ENCODE data around the gene RNMT. TPM values are rescaled to one million over a fixed set of nuclear protein-coding genes. Genes with fewer than 3 reads are reported as not detected.
"Not testable (repeated sequence)": the region's sequence is repeated elsewhere in the genome, so short reads cannot be mapped to it uniquely, and the experiment has no call there.

The RNMT gene
- total RNA-seq (10 to 100 TPM; 25.3 to 30.2 TPM), polyA plus RNA-seq (1 to 10 TPM; 6.1 to 8.7 TPM)
- long read RNA-seq, donor 1, full-length matches to known transcripts = 6 of 22 reads
- long read RNA-seq, donor 1, partial matches to known transcripts = 11 of 22 reads
- long read RNA-seq, donor 1, other reads (novel, unspliced or antisense) = 5 of 22 reads
- long read RNA-seq, donor 2, full-length matches to known transcripts = 2 of 8 reads
- long read RNA-seq, donor 2, partial matches to known transcripts = 1 of 8 reads
- long read RNA-seq, donor 2, other reads (novel, unspliced or antisense) = 5 of 8 reads

DNA sequence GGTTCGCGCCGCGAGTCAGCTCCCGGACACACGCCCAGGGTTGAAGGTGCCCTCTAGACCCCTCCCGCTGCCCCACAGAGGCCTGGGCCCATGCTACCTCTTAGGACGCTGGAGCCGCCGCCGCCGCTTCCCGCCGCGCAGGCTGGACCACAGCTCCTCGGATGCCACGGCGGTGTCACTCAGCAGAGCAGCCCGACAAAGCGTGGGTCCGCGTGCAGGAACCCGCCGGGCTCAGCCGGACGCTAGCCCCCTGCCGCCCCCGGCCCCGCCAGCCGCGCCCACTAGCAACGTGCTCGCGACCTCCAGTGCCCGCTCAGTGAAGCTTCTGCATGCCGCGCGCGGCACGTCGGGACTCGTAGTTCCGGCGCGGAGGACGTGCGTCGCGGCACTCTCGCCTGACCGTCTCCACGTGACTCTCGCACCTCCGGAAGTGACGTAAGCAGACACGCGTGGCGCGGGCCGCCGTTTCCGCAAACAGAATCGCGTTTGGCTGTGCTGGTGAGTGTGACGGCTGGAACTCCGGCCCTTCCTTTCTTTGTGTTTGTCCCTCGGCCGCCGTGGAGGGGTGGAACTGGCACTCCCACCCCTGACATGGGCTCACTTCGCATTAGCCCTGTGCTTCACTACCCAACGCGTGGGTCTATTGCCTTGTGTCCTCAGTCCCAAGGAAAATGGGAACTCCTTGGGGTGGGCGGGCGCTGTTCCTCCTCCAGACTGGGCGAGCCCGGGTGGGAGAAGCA lies at the start of gene RNMT, which contains the start of gene FAM210A:
RNMT (plus strand) TSS at position 442 of the 740 bp plus-strand sequence. CDS start 4,845 bp downstream, outside the sequence.
FAM210A (minus strand) TSS at position 327 of the 740 bp plus-strand sequence. CDS start 44,481 bp downstream, outside the sequence.
- DNase-seq = peak; percentile 98 to 99
- intact Hi-C loops (cut with DNase I) = loop anchor here in 1 of 2 donors (5.0 to 10.0 kb wide), 4 partner anchors 39 to 509 kb away; partner anchors contain the start of gene LDLRAD4
- WGBS, 2 donors = 0% methylated on average over 65 to 76 of the region's 76 CpGs
- H3K36me3 ChIP-seq (ENCODE audit: control insufficient read depth in 1 of 2, insufficient read depth in 2 of 2, low read length in 1 of 2) = no peaks in the 10 kb centered on the region
- ATAC-seq (ENCODE audit: low FRiP score) = peak; percentile 99
- peak within 1 kb of the TSS; percentile 71 to 90 for H3K4me3 ChIP-seq (ENCODE audit: low read length in 2 of 2)
- no peaks in the 10 kb centered on the region for H3K9me3 ChIP-seq (ENCODE audit: control insufficient read depth, low read length)
- H3K27ac ChIP-seq (ENCODE audit: low read depth in 1 of 2, low read length in 2 of 2) = peak within 1 kb of the TSS; percentile 49 to 84
- no peaks in the 10 kb centered on the region for H3K27me3 ChIP-seq (ENCODE audit: control insufficient read depth in 1 of 2, insufficient read depth in 2 of 2, low read length in 1 of 2)
- H3K4me1 ChIP-seq (ENCODE audit: control insufficient read depth in 1 of 2, insufficient read depth in 2 of 2, low read length in 2 of 2) = peaks cover 0 to 3% of the 10 kb centered on the region in 2 donors

DNA sequence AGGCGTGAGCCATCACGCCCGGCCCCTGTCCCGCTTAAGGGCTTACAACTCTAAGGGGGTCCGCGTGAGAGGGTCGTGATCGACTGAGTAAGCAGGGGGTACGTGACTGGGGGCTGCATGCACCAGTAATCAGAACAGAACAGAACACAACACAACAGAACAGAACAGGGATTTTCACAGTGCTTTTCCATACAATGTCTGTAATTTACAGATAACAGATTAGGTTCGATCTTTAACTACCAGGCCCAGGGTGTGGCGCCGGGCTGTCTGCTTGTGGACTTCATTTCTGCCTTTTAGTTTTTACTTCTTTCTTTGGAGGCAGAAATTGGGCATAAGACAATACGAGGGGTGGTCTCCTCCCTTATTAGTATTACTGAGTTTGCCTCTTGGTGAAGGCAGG lies 49.1 kb upstream of the RNMT start:
- H3K9me3 ChIP-seq (ENCODE audit: control insufficient read depth, low read length); H3K36me3 ChIP-seq (ENCODE audit: control insufficient read depth in 1 of 2, insufficient read depth in 2 of 2, low read length in 1 of 2); H3K27me3 ChIP-seq (ENCODE audit: control insufficient read depth in 1 of 2, insufficient read depth in 2 of 2, low read length in 1 of 2); ATAC-seq (ENCODE audit: low FRiP score); intact Hi-C loops (cut with DNase I); H3K27ac ChIP-seq (ENCODE audit: low read depth in 1 of 2, low read length in 2 of 2); H3K4me3 ChIP-seq (ENCODE audit: low read length in 2 of 2); H3K4me1 ChIP-seq (ENCODE audit: control insufficient read depth in 1 of 2, insufficient read depth in 2 of 2, low read length in 2 of 2); DNase-seq: not testable (repeated sequence)
- WGBS, 2 donors = 96 to 98% methylated on average over 13 of the region's 13 CpGs

GRCh38 chr18:13680612-13681011 lies 45.9 kb upstream of the RNMT start:
- no peak for ATAC-seq (ENCODE audit: low FRiP score)
- no peak for DNase-seq
- intact Hi-C loops (cut with DNase I) = no loop called here
- peaks cover 3% of the 10 kb centered on the region in 2 donors for H3K4me1 ChIP-seq (ENCODE audit: control insufficient read depth in 1 of 2, insufficient read depth in 2 of 2, low read length in 2 of 2)
- no peaks in the 10 kb centered on the region for H3K27me3 ChIP-seq (ENCODE audit: control insufficient read depth in 1 of 2, insufficient read depth in 2 of 2, low read length in 1 of 2)
- H3K9me3 ChIP-seq (ENCODE audit: control insufficient read depth, low read length) = no peaks in the 10 kb centered on the region
- no peak overlapping the region for H3K4me3 ChIP-seq (ENCODE audit: low read length in 2 of 2)
- H3K27ac ChIP-seq (ENCODE audit: low read depth in 1 of 2, low read length in 2 of 2) = no peak overlapping the region
- WGBS, 2 donors = 38 to 52% methylated on average over 5 of the region's 5 CpGs
- no peaks in the 10 kb centered on the region for H3K36me3 ChIP-seq (ENCODE audit: control insufficient read depth in 1 of 2, insufficient read depth in 2 of 2, low read length in 1 of 2)

GRCh38 chr18:13681701-13682100 lies 44.8 kb upstream of the RNMT start:
- Histone ChIP-seq H3K4me1 (ENCODE audit: control insufficient read depth in 1 of 2, insufficient read depth in 2 of 2, low read length in 2 of 2) (peaks cover 3% of the 10 kb centered on the region in 2 donors), H3K27ac (ENCODE audit: low read depth in 1 of 2, low read length in 2 of 2) (no peak overlapping the region), H3K27me3 (ENCODE audit: control insufficient read depth in 1 of 2, insufficient read depth in 2 of 2, low read length in 1 of 2) (no peaks in the 10 kb centered on the region), H3K36me3 (ENCODE audit: control insufficient read depth in 1 of 2, insufficient read depth in 2 of 2, low read length in 1 of 2) (no peaks in the 10 kb centered on the region), H3K4me3 (ENCODE audit: low read length in 2 of 2) (no peak overlapping the region), H3K9me3 (ENCODE audit: control insufficient read depth, low read length) (no peaks in the 10 kb centered on the region)
- intact Hi-C loops (cut with DNase I) = no loop called here
- WGBS, 2 donors = 92 to 94% methylated on average over 6 of the region's 6 CpGs
- ATAC-seq (ENCODE audit: low FRiP score) = no peak
- DNase-seq = no peak

GRCh38 chr18:13684546-13684945 lies 41.9 kb upstream of the RNMT start:
- no peak for ATAC-seq (ENCODE audit: low FRiP score)
- Histone ChIP-seq H3K36me3 (ENCODE audit: control insufficient read depth in 1 of 2, insufficient read depth in 2 of 2, low read length in 1 of 2) (no peaks in the 10 kb centered on the region), H3K27ac (ENCODE audit: low read depth in 1 of 2, low read length in 2 of 2) (no peak overlapping the region), H3K4me3 (ENCODE audit: low read length in 2 of 2) (no peak overlapping the region), H3K27me3 (ENCODE audit: control insufficient read depth in 1 of 2, insufficient read depth in 2 of 2, low read length in 1 of 2) (no peaks in the 10 kb centered on the region), H3K9me3 (ENCODE audit: control insufficient read depth, low read length) (no peaks in the 10 kb centered on the region), H3K4me1 (ENCODE audit: control insufficient read depth in 1 of 2, insufficient read depth in 2 of 2, low read length in 2 of 2) (peaks cover 2 to 3% of the 10 kb centered on the region in 2 donors)
- intact Hi-C loops (cut with DNase I) = no loop called here
- 96% methylated on average over 4 of the region's 4 CpGs for WGBS, 2 donors
- no peak for DNase-seq

- Histone ChIP-seq H3K4me3 (ENCODE audit: low read length in 2 of 2) (no peak overlapping the region), H3K9me3 (ENCODE audit: control insufficient read depth, low read length) (no peaks in the 10 kb centered on the region), H3K27ac (ENCODE audit: low read depth in 1 of 2, low read length in 2 of 2) (peak overlapping the region in 1 of 2 donors; percentile 13), H3K4me1 (ENCODE audit: control insufficient read depth in 1 of 2, insufficient read depth in 2 of 2, low read length in 2 of 2) (peaks cover 0 to 2% of the 10 kb centered on the region in 2 donors), H3K27me3 (ENCODE audit: control insufficient read depth in 1 of 2, insufficient read depth in 2 of 2, low read length in 1 of 2) (no peaks in the 10 kb centered on the region), H3K36me3 (ENCODE audit: control insufficient read depth in 1 of 2, insufficient read depth in 2 of 2, low read length in 1 of 2) (no peaks in the 10 kb centered on the region)
- intact Hi-C loops (cut with DNase I) = loop anchor here in 1 of 2 donors (5.0 kb wide), 1 partner anchor 39 kb away; the partner anchor contains the start of genes FAM210A and RNMT
- WGBS, 2 donors = 42 to 61% methylated on average over 21 of the region's 21 CpGs
- DNase-seq (peak; percentile 49 to 79), ATAC-seq (ENCODE audit: low FRiP score) (peak; percentile 56)
Measured at GRCh38 chr18:13688191-13689136, 38.0 kb upstream of the RNMT start.

DNA sequence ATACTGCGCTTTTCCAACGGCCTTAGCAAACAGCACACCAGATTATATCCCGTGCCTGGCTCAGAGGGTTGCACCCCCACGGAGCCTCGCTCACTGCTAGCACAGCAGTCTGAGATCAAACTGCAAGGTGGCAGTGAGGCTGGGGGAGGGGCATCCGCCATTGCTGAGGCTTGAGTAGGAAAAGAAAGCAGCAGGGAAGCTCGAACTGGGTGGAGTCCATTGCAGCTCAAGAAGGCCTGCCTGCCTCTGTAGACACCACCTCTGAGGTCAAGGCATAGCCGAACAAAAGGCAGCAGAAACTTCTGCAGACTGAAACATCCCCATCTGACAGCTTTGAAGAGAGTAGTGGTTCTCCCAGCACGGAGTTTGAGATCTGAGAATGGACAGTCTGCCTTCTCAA lies 36.4 kb upstream of the RNMT start:
- ATAC-seq (ENCODE audit: low FRiP score) = not testable (repeated sequence)
- 96% methylated on average over 9 of the region's 9 CpGs for WGBS, 2 donors

GRCh38 chr18:13695337-13695736 lies 31.1 kb upstream of the RNMT start:
- DNase-seq; H3K9me3 ChIP-seq (ENCODE audit: control insufficient read depth, low read length); H3K4me3 ChIP-seq (ENCODE audit: low read length in 2 of 2); H3K36me3 ChIP-seq (ENCODE audit: control insufficient read depth in 1 of 2, insufficient read depth in 2 of 2, low read length in 1 of 2); H3K27me3 ChIP-seq (ENCODE audit: control insufficient read depth in 1 of 2, insufficient read depth in 2 of 2, low read length in 1 of 2); intact Hi-C loops (cut with DNase I); H3K4me1 ChIP-seq (ENCODE audit: control insufficient read depth in 1 of 2, insufficient read depth in 2 of 2, low read length in 2 of 2); H3K27ac ChIP-seq (ENCODE audit: low read depth in 1 of 2, low read length in 2 of 2); ATAC-seq (ENCODE audit: low FRiP score): not testable (repeated sequence)
- WGBS, 2 donors = 82 to 86% methylated on average over 5 of the region's 5 CpGs

More for the DNA sequence above, 36.4 kb upstream of the RNMT start:
- H3K4me3 ChIP-seq (ENCODE audit: low read length in 2 of 2); intact Hi-C loops (cut with DNase I); DNase-seq; H3K4me1 ChIP-seq (ENCODE audit: control insufficient read depth in 1 of 2, insufficient read depth in 2 of 2, low read length in 2 of 2); H3K27me3 ChIP-seq (ENCODE audit: control insufficient read depth in 1 of 2, insufficient read depth in 2 of 2, low read length in 1 of 2); H3K9me3 ChIP-seq (ENCODE audit: control insufficient read depth, low read length); H3K27ac ChIP-seq (ENCODE audit: low read depth in 1 of 2, low read length in 2 of 2); H3K36me3 ChIP-seq (ENCODE audit: control insufficient read depth in 1 of 2, insufficient read depth in 2 of 2, low read length in 1 of 2): not testable (repeated sequence)
